ENCODE results near the gene KIAA1614. TPM values are rescaled to one million over a fixed set of nuclear protein-coding genes. Genes with fewer than 3 reads are reported as not detected.

KIAA1614 gene
- total RNA-seq, 1 donor from 2014 or later: 13.0 TPM

DNA sequence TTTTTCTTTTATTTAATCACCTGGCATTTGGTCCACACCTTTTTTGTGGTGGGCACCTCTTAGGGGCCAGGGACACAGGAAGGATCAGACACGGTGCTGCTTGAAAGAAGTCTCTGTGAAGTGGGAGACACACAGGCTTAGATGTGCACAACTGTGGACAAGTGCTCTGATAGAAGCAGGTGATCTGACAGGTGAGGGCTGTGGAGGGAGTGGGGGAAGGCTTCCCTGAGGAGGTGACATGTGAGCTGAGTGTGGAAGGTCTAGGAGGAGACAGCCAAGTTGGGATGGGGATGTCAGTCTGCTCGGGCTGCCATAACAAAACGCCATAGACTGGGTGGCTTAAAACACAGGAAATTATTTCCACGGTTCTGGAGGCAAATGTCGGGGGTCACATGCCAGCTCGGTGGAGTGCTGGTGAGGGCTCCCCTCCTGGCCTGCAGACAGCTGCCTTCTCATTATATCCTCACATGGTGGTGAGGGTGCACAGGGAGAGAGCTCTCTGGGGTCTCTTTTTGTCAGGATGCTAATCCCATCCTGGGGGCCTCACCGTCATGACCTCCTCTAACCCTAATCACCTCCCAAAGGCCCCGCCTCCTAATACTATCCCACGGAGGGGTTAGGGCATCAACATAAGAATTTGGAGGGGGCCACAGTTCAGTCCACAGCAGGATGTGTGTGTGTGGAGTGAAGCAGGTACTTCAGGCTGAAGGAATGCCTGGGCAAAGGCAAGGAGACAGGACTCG lies 5.2 kb upstream of the KIAA1614 start:
- intact Hi-C loops (cut with DNase I): no loop called here
- Histone ChIP-seq H3K27ac (no peak overlapping the region), H3K27me3 (no peaks in the 10 kb centered on the region), H3K4me3 (no peak overlapping the region), H3K9me3 (no peaks in the 10 kb centered on the region), H3K36me3 (no peaks in the 10 kb centered on the region), H3K4me1 (peaks cover 11% of the 10 kb centered on the region)
- DNase-seq (ENCODE audit: extremely low spot score in 2 of 2): peak in 1 of 2 donors; percentile 80
- no peak for TF ChIP-seq POLR2AphosphoS5 (IDR thresholded peaks at IDR 0.05; ENCODE audit: insufficient read depth in 1 of 2, low read depth in 1 of 2)
- TF ChIP-seq, protein P1, sequence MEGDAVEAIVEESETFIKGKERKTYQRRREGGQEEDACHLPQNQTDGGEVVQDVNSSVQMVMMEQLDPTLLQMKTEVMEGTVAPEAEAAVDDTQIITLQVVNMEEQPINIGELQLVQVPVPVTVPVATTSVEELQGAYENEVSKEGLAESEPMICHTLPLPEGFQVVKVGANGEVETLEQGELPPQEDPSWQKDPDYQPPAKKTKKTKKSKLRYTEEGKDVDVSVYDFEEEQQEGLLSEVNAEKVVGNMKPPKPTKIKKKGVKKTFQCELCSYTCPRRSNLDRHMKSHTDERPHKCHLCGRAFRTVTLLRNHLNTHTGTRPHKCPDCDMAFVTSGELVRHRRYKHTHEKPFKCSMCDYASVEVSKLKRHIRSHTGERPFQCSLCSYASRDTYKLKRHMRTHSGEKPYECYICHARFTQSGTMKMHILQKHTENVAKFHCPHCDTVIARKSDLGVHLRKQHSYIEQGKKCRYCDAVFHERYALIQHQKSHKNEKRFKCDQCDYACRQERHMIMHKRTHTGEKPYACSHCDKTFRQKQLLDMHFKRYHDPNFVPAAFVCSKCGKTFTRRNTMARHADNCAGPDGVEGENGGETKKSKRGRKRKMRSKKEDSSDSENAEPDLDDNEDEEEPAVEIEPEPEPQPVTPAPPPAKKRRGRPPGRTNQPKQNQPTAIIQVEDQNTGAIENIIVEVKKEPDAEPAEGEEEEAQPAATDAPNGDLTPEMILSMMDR (IDR thresholded peaks at IDR 0.05): no peak
- no peak for TF ChIP-seq POLR2A (IDR thresholded peaks at IDR 0.05)

DNA sequence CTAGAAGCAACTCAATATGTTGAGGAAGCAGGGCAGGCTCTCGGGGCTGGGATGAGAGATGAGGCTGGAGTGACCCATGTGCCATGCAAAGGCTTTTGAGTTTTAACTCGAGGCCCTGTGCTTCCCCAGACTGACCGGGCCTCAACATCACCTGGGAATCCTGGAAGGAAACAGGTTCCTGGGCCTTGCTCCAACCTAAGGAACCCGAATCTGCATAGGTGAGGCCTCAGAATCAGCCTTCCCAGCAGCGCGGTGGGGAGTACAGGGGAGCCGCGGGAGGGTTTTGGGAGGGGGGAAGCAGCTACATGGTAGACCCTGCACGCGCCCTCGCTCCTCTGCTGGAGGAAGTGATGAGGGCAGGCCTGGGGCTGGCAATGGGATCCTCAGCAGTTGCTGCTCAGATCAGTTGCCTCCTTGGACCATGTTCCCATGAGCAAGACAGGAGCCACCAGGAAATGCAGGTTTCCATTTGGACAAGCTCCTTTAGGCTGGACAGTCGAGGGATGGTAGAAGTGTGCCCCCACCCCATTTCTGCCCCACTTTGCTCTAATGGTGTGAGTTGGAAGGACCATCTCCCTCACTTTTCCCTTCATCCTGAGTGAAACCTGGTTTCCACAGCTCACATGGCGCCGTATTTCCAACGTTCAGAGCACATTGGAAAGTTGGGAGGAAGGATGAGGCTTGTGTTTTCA lies 4.5 kb upstream of the KIAA1614 start:
- TF ChIP-seq, protein P1 (IDR thresholded peaks at IDR 0.05): no peak
- TF ChIP-seq POLR2A (IDR thresholded peaks at IDR 0.05): no peak
- no peak for TF ChIP-seq POLR2AphosphoS5 (IDR thresholded peaks at IDR 0.05; ENCODE audit: insufficient read depth in 1 of 2, low read depth in 1 of 2)
- intact Hi-C loops (cut with DNase I): no loop called here
- no peak overlapping the region for H3K4me3 ChIP-seq
- no peaks in the 10 kb centered on the region for H3K9me3 ChIP-seq
- peaks cover 11% of the 10 kb centered on the region for H3K4me1 ChIP-seq
- H3K27ac ChIP-seq: no peak overlapping the region
- H3K36me3 ChIP-seq: no peaks in the 10 kb centered on the region
- peak; percentile 67 to 79 for DNase-seq (ENCODE audit: extremely low spot score in 2 of 2)
- no peaks in the 10 kb centered on the region for H3K27me3 ChIP-seq

DNA sequence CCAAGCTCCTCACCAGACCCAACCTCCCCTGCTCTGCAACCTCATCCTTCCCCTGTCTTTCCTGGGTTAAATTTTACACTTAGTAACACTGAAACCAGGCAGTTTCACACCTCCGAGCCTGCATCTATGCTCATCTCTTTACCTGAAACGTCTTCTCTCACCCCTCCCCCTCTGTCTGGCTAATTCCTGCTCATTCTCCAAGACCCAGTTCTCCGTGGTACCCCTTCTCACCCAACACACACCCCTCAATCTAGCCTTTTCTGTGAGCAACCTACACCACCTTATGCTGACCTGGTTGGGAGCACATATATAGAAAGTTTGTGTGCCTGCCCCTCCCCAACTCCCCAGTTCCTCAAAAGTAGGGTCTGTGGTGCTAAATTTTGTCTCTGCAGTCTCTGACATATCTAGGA lies 3.7 kb upstream of the KIAA1614 start:
- Histone ChIP-seq H3K4me1 (peaks cover 16% of the 10 kb centered on the region), H3K27ac (no peak overlapping the region), H3K4me3 (no peak overlapping the region), H3K27me3 (no peaks in the 10 kb centered on the region), H3K9me3 (no peaks in the 10 kb centered on the region), H3K36me3 (no peaks in the 10 kb centered on the region)
- TF ChIP-seq POLR2AphosphoS5 (IDR thresholded peaks at IDR 0.05; ENCODE audit: insufficient read depth in 1 of 2, low read depth in 1 of 2): no peak
- TF ChIP-seq, protein P1 (IDR thresholded peaks at IDR 0.05): no peak
- TF ChIP-seq POLR2A (IDR thresholded peaks at IDR 0.05): no peak
- intact Hi-C loops (cut with DNase I): no loop called here
- DNase-seq (ENCODE audit: extremely low spot score in 2 of 2): no peak

DNA sequence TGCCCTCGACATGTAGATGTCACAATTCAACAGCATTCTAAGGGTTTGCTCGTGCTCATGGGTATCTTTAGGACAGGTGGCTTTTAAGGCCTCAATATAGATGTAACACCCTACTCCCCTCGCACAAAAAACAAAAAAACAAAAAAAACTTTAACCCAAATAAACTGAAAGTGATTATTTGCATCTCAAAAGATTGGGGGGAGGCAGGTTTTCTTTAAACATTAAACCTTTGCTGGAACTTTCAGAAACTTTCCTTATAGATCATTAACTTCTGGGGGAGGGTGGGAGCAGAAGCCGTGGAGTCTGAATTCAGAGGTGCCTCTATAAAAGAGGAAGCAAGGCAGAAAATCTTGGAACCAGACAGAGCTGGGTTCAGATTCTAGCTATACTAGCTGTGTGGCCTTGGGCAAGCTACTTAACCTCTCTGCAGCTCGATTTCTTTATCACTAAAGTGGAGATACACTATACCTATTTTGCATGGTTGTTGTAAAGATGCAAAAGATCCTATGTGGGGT lies 3.2 kb upstream of the KIAA1614 start:
- intact Hi-C loops (cut with DNase I): no loop called here
- Histone ChIP-seq H3K27me3 (no peaks in the 10 kb centered on the region), H3K36me3 (no peaks in the 10 kb centered on the region), H3K9me3 (no peaks in the 10 kb centered on the region), H3K27ac (no peak overlapping the region), H3K4me3 (no peak overlapping the region), H3K4me1 (peaks cover 21% of the 10 kb centered on the region)
- TF ChIP-seq POLR2AphosphoS5 (IDR thresholded peaks at IDR 0.05; ENCODE audit: insufficient read depth in 1 of 2, low read depth in 1 of 2) (no peak), POLR2A (IDR thresholded peaks at IDR 0.05) (no peak)
- TF ChIP-seq, protein P1 (IDR thresholded peaks at IDR 0.05): no peak
- DNase-seq (ENCODE audit: extremely low spot score in 2 of 2): no peak

Data from vagina (tissue), 2 donors.